HG03460 (cell line): ENCODE data around the gene HNF4A.
A peak's percentile ranks its signal among the peaks of the same experiment; 100 is the strongest.
"Not testable (repeated sequence)": the region's sequence is repeated elsewhere in the genome, so short reads cannot be mapped to it uniquely, and the experiment has no call there.

ENCODE experiments used
- ATAC-seq: cut with Tn5 transposase; IDR thresholded peaks from one replicate; pipeline ENCODE4 v1.9.1; 2021; ENCODE audit not compliant: unreplicated experiment

The HNF4A gene

GRCh38 chr20:44345147-44345546, 10.4 kb upstream of the HNF4A start:
- ATAC-seq = no peak

GRCh38 chr20:44345941-44346340, 9.6 kb upstream of the HNF4A start:
- not testable (repeated sequence) for ATAC-seq

- no peak for ATAC-seq
Measured at GRCh38 chr20:44348168-44348659, 7.3 kb upstream of the HNF4A start.

- ATAC-seq = no peak
Measured at GRCh38 chr20:44349349-44349748, 6.2 kb upstream of the HNF4A start.

- no peak for ATAC-seq
Measured at GRCh38 chr20:44350567-44350966, 4.9 kb upstream of the HNF4A start.

GRCh38 chr20:44354979-44355497, 461 bp upstream of the HNF4A start:
- no peak for ATAC-seq

- ATAC-seq = no peak
Measured at GRCh38 chr20:44356353-44356723, 839 bp downstream of the HNF4A start.

- no peak for ATAC-seq
Measured at GRCh38 chr20:44357020-44357419, 1.5 kb downstream of the HNF4A start.

- ATAC-seq = no peak
Measured at GRCh38 chr20:44357555-44358125, 2.1 kb downstream of the HNF4A start.

- ATAC-seq = no peak
Measured at GRCh38 chr20:44358776-44359175, 3.3 kb downstream of the HNF4A start.

- no peak for ATAC-seq
Measured at GRCh38 chr20:44360221-44360620, 4.7 kb downstream of the HNF4A start.

GRCh38 chr20:44361021-44361420, 5.5 kb downstream of the HNF4A start:
- ATAC-seq = no peak

GRCh38 chr20:44362466-44362940, 7.0 kb downstream of the HNF4A start:
- no peak for ATAC-seq

- ATAC-seq = no peak
Measured at GRCh38 chr20:44364068-44364467, 8.6 kb downstream of the HNF4A start.

GRCh38 chr20:44364780-44365179, 9.3 kb downstream of the HNF4A start:
- ATAC-seq = no peak

- no peak for ATAC-seq
Measured at GRCh38 chr20:44367746-44368145, 12.2 kb downstream of the HNF4A start.

GRCh38 chr20:44370639-44371218, 15.2 kb downstream of the HNF4A start:
- no peak for ATAC-seq

- ATAC-seq = no peak
Measured at GRCh38 chr20:44382641-44383040, 27.1 kb downstream of the HNF4A start.

GRCh38 chr20:44384423-44385027, 29.0 kb downstream of the HNF4A start:
- peak; percentile 64 for ATAC-seq

- no peak for ATAC-seq
Measured at GRCh38 chr20:44388466-44389023, 33.0 kb downstream of the HNF4A start.

- ATAC-seq = no peak
Measured at GRCh38 chr20:44389871-44390270, 34.4 kb downstream of the HNF4A start.

- no peak for ATAC-seq
Measured at GRCh38 chr20:44390280-44390679, 34.8 kb downstream of the HNF4A start.
